ENCODE results near the gene C16orf95. TPM values are rescaled to one million over a fixed set of nuclear protein-coding genes. Genes with fewer than 3 reads are reported as not detected.

Gene C16orf95
- total and polyA plus RNA-seq, 12 donors = 1.7 to 5.1 (median 3.7) TPM

DNA sequence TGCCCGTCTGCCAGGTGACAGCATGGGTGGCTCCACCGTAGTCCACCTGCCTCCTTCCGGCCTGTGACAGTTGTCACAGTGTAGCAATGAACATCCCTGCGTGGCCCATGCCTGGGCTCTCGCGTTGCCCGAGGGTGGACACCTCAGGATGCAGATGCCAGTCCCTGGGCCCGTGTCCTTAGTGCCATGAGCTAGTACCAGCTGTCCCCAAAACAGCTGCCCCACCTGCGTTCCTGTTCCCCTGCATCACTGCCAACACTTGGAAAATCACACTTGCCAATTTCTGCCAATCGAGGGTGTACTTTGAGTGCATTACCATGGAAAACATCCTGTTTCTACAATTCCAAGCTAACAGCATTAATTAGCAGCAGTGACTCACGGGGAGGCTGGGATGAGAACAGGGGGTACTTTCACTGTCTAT, 9.0 kb upstream of the C16orf95 start:
- WGBS, 2 donors = 75 to 87% methylated on average over 11 of the region's 11 CpGs
- Histone ChIP-seq H3K4me1 (peaks cover 0 to 21% (median 5%) of the 10 kb centered on the region in 9 donors), H3K36me3 (peaks cover 0 to 47% (median 14%) of the 10 kb centered on the region in 9 donors), H3K9me3 (no peaks in the 10 kb centered on the region), H3K27me3 (no peaks in the 10 kb centered on the region), H3K4me3 (no peak overlapping the region), H3K27ac (peak overlapping the region in 3 of 10 donors; percentile 3 to 22 (median 7))
- no peak for ATAC-seq
- DNase-seq = no peak
- intact Hi-C loops (cut with DNase I) = loop anchor here in 2 of 10 donors (5.0 kb wide), 3 partner anchors 41 to 71 kb away; partner anchors contain the start of gene FBXO31 (in 2 of the 2)
- TF ChIP-seq, protein P1, sequence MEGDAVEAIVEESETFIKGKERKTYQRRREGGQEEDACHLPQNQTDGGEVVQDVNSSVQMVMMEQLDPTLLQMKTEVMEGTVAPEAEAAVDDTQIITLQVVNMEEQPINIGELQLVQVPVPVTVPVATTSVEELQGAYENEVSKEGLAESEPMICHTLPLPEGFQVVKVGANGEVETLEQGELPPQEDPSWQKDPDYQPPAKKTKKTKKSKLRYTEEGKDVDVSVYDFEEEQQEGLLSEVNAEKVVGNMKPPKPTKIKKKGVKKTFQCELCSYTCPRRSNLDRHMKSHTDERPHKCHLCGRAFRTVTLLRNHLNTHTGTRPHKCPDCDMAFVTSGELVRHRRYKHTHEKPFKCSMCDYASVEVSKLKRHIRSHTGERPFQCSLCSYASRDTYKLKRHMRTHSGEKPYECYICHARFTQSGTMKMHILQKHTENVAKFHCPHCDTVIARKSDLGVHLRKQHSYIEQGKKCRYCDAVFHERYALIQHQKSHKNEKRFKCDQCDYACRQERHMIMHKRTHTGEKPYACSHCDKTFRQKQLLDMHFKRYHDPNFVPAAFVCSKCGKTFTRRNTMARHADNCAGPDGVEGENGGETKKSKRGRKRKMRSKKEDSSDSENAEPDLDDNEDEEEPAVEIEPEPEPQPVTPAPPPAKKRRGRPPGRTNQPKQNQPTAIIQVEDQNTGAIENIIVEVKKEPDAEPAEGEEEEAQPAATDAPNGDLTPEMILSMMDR (IDR thresholded peaks at IDR 0.05) = no peak

DNA sequence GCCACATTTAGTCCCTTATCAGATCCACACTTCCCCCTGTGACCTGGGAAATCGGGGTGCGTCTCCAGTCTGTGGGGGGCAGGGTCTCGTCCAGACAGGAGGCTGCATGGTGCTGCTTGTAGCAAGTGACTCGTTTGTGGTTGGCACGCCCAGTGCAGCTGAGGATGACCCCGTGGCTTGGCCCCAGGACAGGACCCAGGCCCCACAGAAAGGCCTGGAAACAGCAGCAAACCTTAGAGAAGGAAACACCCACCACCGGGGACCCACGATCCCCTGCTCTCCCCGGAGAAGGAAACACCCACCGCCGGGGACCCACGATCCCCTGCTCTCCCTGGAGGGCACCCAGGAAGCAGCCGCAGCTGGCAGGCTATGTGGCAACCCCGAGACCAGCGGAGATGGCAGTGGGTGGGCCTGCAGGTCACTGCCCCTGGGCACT, 8.2 kb upstream of the C16orf95 start:
- DNase-seq (no peak), ATAC-seq (no peak)
- H3K27ac ChIP-seq = no peak overlapping the region
- H3K36me3 ChIP-seq = peaks cover 0 to 40% (median 7%) of the 10 kb centered on the region in 9 donors
- H3K4me1 ChIP-seq = peaks cover 0 to 21% (median 5%) of the 10 kb centered on the region in 9 donors
- WGBS, 2 donors = 67 to 71% methylated on average over 15 of the region's 15 CpGs
- H3K4me3 ChIP-seq = no peak overlapping the region
- H3K9me3 ChIP-seq = no peaks in the 10 kb centered on the region
- intact Hi-C loops (cut with DNase I) = loop anchor here in 3 of 10 donors (2.0 to 5.0 kb wide), 4 partner anchors 42 to 72 kb away; partner anchors contain the start of gene FBXO31 (in 2 of the 3)
- no peaks in the 10 kb centered on the region for H3K27me3 ChIP-seq
- TF ChIP-seq, protein P1 (IDR thresholded peaks at IDR 0.05) = no peak

DNA sequence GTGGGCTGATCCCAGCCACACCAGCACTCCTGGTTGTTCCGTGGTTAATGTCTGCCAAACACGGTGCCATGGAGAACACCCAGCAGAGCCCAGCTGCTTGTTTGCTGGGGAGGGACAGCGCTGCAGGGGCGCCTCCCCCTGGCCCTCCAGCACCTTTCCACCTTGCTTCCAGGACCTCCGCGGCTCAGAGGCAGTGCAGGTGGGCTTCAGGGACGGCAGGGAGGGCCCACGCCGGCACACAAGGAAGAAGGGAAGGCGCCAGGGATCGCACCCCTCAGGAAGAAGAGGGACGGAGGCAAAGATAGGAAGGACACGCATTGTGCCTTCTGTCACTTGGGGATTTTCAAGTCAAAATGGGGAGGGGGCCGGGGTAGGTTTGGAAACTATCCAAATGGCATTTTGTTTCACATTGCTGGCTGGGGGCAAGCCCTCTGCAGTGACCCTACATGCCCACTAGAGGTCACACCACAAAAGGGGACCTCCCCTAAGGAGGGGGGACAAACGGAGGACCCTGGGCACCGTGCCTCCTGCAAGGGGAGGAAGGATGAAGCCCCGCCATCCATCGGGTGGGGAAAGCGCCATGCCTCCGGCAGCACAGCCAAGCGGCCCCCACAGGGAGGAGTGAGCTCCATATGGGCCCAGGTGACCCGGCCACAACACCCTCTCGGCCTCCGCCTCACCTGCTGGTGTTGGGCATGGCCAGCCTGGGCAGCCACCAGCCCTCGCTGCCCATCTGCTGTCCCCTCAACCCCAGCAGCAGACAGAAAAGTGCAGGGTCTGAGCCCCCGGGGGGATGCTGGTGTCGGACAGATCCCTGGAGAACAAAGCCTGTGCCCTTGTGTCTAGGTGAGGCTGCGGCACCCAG, 7.5 kb upstream of the C16orf95 start:
- no peaks in the 10 kb centered on the region for H3K9me3 ChIP-seq
- ATAC-seq (peak; percentile 48 to 75 (median 60)), DNase-seq (peak in 1 of 2 donors; percentile 38)
- TF ChIP-seq, protein P1 (IDR thresholded peaks at IDR 0.05) = peak; percentile 75 to 92 (median 81)
- H3K4me3 ChIP-seq = no peak overlapping the region
- peaks cover 0 to 32% (median 0%) of the 10 kb centered on the region in 9 donors for H3K36me3 ChIP-seq
- WGBS, 2 donors = 46 to 49% methylated on average over 28 of the region's 28 CpGs
- H3K4me1 ChIP-seq = peaks cover 0 to 21% (median 5%) of the 10 kb centered on the region in 9 donors
- no peak overlapping the region for H3K27ac ChIP-seq
- H3K27me3 ChIP-seq = no peaks in the 10 kb centered on the region
- intact Hi-C loops (cut with DNase I) = loop anchor here in 7 of 10 donors (2.0 to 5.0 kb wide), 5 partner anchors 43 to 73 kb away; partner anchors contain the start of genes FBXO31 (in 5 of the 7) and MAP1LC3B (in 1 of the 7)

DNA sequence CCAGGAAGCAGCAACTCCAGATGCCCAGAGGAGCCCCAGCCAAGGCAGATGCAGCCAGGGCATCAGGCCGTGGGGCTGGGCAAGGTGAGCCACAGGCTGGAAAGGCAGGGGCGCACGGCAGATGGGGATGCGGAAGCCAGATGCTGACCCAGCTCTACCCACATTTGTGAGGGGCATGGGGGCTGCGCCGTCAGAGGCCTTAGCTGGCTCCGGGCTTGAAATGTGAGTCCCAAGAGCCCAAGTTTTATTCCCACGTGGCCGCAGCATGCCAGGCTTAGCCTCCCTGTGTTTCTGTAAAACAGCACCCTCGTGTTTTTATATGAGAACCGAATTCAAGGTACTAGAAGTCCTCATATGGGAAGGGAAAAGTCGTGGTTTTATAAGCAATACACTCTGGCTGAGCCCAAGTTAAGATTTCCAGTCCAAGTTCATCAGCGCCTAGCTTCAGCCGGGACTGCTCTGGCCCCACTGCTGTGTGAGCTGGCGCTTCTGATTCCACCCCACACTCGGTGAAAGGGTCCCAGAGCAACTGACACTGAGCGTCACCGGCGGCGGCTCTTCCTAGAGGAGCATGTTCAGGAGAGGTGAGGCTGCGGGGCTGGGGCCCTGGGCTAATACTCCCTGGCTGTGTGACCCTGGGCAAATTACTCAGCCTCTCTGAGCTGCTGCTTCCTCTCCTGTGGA, 6.7 kb upstream of the C16orf95 start:
- Histone ChIP-seq H3K4me3 (no peak overlapping the region), H3K9me3 (no peaks in the 10 kb centered on the region), H3K4me1 (peaks cover 0 to 21% (median 5%) of the 10 kb centered on the region in 9 donors), H3K27ac (no peak overlapping the region), H3K27me3 (no peaks in the 10 kb centered on the region), H3K36me3 (peaks cover 0 to 25% (median 0%) of the 10 kb centered on the region in 9 donors)
- ATAC-seq (no peak), DNase-seq (no peak)
- TF ChIP-seq, protein P1 (IDR thresholded peaks at IDR 0.05) = no peak
- intact Hi-C loops (cut with DNase I) = loop anchor here in 5 of 10 donors (2.0 to 5.0 kb wide), 3 partner anchors 57 to 68 kb away; partner anchors contain the start of genes FBXO31 (in 3 of the 5) and MAP1LC3B (in 1 of the 5)
- 89 to 90% methylated on average over 21 of the region's 21 CpGs for WGBS, 2 donors

Measured in heart right ventricle (tissue), 16 donors.